ENCODE data around the gene C12orf75. TPM values are rescaled to one million over a fixed set of nuclear protein-coding genes. Genes with fewer than 3 reads are reported as not detected.
A peak's percentile ranks its signal among the peaks of the same experiment; 100 is the strongest.

The C12orf75 gene
- total RNA-seq, 1 donor, result 130 TPM

DNA sequence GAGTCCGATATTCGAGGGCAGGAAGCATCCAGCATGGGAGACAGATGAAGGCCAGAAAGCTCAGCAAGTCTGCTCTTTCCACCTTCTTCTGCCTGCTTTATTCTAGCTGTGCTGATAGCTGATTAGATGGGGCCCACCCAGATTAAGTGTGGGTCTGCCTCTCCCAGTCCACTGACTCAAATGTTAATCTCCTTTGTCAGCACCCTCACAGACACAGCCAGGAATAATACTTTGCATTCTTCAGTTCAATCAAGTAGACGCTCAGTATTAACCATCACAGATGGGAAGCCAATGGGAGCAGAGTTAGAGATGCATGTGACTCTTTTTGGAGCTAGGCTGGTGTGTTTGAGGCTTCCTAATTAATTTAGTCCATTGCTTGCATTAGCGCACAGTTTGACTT, 17.0 kb downstream of the C12orf75 start:
- TF ChIP-seq CTCF (IDR thresholded peaks at IDR 0.05; ENCODE audit: insufficient read depth, low read length), result no peak
- no peak for DNase-seq (ENCODE audit: low read depth)
- H3K4me3 ChIP-seq (ENCODE audit: low read depth, low read length), result no peak overlapping the region

DNA sequence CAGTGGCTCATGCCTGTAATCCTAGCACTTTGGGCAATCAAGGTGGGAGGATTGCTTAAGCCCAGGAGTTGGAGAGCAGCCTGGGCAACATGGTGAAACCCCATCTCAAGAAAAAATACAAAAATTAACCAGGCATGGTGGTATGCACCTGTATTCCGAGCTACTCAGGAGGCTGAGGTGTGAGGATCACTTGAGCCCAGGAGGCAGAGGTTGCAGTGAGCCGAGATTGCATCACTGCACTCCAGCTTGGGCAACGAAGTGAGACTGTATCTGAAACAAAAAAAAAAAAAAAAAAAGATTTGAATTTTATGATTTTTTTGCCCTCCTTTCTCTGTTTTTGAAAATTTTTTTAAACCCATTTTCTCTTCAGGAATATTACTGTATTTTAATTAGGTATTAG, 17.7 kb downstream of the C12orf75 start:
- DNase-seq (ENCODE audit: low read depth), result no peak
- no peak for TF ChIP-seq CTCF (IDR thresholded peaks at IDR 0.05; ENCODE audit: insufficient read depth, low read length)
- no peak overlapping the region for H3K4me3 ChIP-seq (ENCODE audit: low read depth, low read length)

GRCh38 chr12:105348561-105348960, 18.1 kb downstream of the C12orf75 start:
- no peak for DNase-seq (ENCODE audit: low read depth)
- H3K4me3 ChIP-seq (ENCODE audit: low read depth, low read length), result no peak overlapping the region
- TF ChIP-seq CTCF (IDR thresholded peaks at IDR 0.05; ENCODE audit: insufficient read depth, low read length), result no peak

DNA sequence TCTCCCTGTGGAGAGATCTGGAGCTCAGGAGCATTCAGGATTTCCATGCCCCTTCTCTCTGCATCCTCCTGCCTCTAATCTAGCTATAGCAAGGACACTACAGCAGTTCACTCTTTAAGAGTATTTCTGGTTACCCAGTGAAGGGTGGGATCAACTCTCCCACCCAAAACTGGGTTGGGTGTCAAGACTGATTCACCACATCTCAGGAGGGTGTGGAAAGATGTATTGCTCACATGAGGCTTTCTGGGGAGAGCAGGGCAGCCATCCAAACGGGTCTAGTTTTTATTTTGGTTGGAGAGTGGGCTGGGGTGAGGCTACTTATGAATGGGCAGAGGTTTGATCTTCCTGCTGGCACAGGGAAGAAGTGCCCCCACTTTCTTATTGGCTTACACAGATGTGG, 18.6 kb downstream of the C12orf75 start:
- TF ChIP-seq CTCF (IDR thresholded peaks at IDR 0.05; ENCODE audit: insufficient read depth, low read length), result no peak
- DNase-seq (ENCODE audit: low read depth), result peak; percentile 37
- no peak overlapping the region for H3K4me3 ChIP-seq (ENCODE audit: low read depth, low read length)

DNA sequence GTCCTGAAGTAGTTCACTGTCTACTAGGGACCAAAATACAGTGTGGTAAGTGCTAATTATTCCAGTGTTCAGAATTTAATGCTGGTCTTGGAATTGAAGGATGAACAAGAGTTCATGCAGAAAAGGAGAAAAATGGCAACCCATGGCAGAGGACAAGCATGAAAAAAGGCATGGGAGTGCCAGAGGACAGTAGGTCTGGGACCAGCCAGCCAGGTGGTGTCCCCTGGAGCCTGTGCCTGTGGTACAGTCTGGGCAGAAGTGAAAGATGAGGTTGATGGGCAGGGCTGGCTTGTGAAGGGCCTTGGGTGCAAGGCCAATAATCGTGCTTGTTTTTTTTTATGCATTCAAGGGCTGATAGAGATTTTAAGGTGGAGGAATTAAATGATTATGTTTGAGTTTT, 21.0 kb downstream of the C12orf75 start:
- no peak overlapping the region for H3K4me3 ChIP-seq (ENCODE audit: low read depth, low read length)
- DNase-seq (ENCODE audit: low read depth), result no peak
- no peak for TF ChIP-seq CTCF (IDR thresholded peaks at IDR 0.05; ENCODE audit: insufficient read depth, low read length)

GRCh38 chr12:105352052-105352451, 21.6 kb downstream of the C12orf75 start:
- DNase-seq (ENCODE audit: low read depth), result no peak
- no peak for TF ChIP-seq CTCF (IDR thresholded peaks at IDR 0.05; ENCODE audit: insufficient read depth, low read length)
- H3K4me3 ChIP-seq (ENCODE audit: low read depth, low read length), result no peak overlapping the region

DNA sequence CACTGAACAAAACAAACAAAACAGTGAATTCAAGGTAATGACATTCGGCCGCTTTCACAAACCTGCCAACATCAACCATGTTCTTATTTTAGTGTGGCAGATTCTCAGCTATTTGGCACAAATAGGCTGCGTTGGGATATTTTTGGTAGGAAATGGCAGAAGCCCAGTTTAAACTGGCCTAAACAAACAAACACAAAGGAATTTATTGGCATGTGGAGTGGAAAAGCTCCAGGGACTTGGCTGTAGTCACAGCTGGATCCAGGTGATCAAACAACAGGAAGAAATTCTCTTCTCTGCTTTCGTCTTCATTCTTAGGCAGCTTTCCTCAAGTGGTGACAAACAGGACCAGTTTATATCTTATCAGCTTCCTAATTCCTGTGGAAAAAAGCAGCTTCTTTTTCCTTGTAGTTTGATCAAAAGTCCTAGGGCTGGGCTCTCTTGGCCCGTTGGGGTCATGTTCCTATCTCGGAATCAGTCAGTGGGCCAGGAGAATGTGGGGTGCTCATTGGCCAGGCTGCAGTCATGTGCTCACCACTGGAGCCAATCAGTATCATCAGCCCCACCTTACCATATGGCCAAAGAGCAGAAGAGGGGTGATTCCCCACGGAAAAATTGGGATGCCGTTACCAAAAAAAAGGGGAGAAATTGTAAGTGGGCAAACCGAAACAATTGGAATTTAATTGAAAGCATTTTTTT, 22.6 kb downstream of the C12orf75 start:
- no peak for TF ChIP-seq CTCF (IDR thresholded peaks at IDR 0.05; ENCODE audit: insufficient read depth, low read length)
- peak; percentile 45 for DNase-seq (ENCODE audit: low read depth)
- no peak overlapping the region for H3K4me3 ChIP-seq (ENCODE audit: low read depth, low read length)
